ENCODE results near the gene TTC8. TPM values are rescaled to one million over a fixed set of nuclear protein-coding genes. Genes with fewer than 3 reads are reported as not detected.

Gene TTC8
- total RNA-seq, 4 donors from 2014 or later: 14.7 to 60.2 (median 17.0) TPM

DNA sequence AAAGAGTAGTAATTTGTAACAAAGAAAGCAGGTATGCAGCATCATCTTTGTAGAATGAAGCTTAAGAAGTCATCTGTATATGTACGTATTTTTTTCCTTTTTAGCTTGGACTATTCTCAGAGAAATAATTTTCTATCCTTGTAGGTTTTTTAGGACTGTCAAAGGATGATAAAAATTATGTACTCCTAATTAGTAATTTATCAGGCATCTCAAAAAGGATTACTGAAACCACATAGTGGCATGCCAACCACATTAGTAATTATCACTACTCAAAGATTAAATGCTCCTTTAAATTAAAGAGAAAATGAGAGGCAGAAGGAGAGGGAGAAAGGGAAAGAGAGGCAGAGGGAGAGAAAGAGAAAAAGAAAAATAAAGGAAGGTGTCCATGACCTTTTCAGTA lies 17.3 kb downstream of the TTC8 start:
- DNase-seq: no peak
- Histone ChIP-seq H3K9me3 (no peaks in the 10 kb centered on the region), H3K36me3 (no peaks in the 10 kb centered on the region), H3K27me3 (no peaks in the 10 kb centered on the region), H3K4me1 (no peaks in the 10 kb centered on the region), H3K4me3 (no peak overlapping the region), H3K27ac (no peak overlapping the region)
- intact Hi-C loops (cut with DNase I; ENCODE audit: low total_unique reads): no loop called here
- TF ChIP-seq CTCF (IDR thresholded peaks at IDR 0.05): no peak
- no peak for TF ChIP-seq POLR2AphosphoS5 (IDR thresholded peaks at IDR 0.05)
- TF ChIP-seq EP300 (IDR thresholded peaks at IDR 0.05; ENCODE audit: low read depth): no peak
- TF ChIP-seq POLR2A (IDR thresholded peaks at IDR 0.05): no peak
- WGBS, 2 donors (ENCODE audit: low coverage in 1 of 2): 85 to 93% methylated on average over 1 of the region's 1 CpG
- in situ Hi-C loops (cut with MboI; ENCODE audit: low pct_ligation_motif_present in 1 of 4, low pct_unique_long_range_greater_than_20kb in 1 of 4, low sequenced_read_pairs in 3 of 4): no loop called here

DNA sequence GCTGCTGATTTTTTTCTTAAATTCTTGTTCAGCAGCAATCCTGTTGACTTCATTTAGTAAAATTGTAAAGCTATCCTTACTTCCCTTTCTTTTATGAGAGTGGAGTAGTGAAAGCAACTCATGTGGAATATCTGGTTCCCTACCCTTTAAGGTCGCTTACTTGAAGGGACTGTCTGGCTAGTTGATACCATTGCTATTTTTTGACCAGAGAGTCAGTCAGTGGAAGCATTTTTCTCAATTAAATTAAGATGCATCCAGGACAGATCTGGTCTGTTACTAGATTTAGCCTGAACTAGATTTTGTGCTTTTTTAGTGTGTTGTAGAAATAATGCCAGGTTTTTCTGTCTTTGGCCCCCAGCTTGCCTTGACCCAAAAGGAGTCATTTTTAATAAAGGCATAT lies 18.0 kb downstream of the TTC8 start:
- intact Hi-C loops (cut with DNase I; ENCODE audit: low total_unique reads) (no loop called here), in situ Hi-C loops (cut with MboI; ENCODE audit: low pct_ligation_motif_present in 1 of 4, low pct_unique_long_range_greater_than_20kb in 1 of 4, low sequenced_read_pairs in 3 of 4) (no loop called here)
- no peak for DNase-seq
- Histone ChIP-seq H3K4me1 (no peaks in the 10 kb centered on the region), H3K36me3 (no peaks in the 10 kb centered on the region), H3K4me3 (no peak overlapping the region), H3K27me3 (no peaks in the 10 kb centered on the region), H3K27ac (no peak overlapping the region), H3K9me3 (no peaks in the 10 kb centered on the region)
- 90 to 100% methylated on average over 1 of the region's 1 CpG for WGBS, 2 donors (ENCODE audit: low coverage in 1 of 2)
- TF ChIP-seq POLR2AphosphoS5 (IDR thresholded peaks at IDR 0.05) (no peak), CTCF (IDR thresholded peaks at IDR 0.05) (no peak), POLR2A (IDR thresholded peaks at IDR 0.05) (no peak), EP300 (IDR thresholded peaks at IDR 0.05; ENCODE audit: low read depth) (no peak)

- H3K27ac ChIP-seq: no peak overlapping the region
- no peak for DNase-seq
- no peak overlapping the region for H3K4me3 ChIP-seq
- H3K27me3 ChIP-seq: no peaks in the 10 kb centered on the region
- in situ Hi-C loops (cut with MboI; ENCODE audit: low pct_ligation_motif_present in 1 of 4, low pct_unique_long_range_greater_than_20kb in 1 of 4, low sequenced_read_pairs in 3 of 4): no loop called here
- no peaks in the 10 kb centered on the region for H3K36me3 ChIP-seq
- 88 to 89% methylated on average over 2 of the region's 2 CpGs for WGBS, 2 donors (ENCODE audit: low coverage in 1 of 2)
- intact Hi-C loops (cut with DNase I; ENCODE audit: low total_unique reads): no loop called here
- no peaks in the 10 kb centered on the region for H3K9me3 ChIP-seq
- TF ChIP-seq CTCF (IDR thresholded peaks at IDR 0.05): no peak
- no peak for TF ChIP-seq POLR2AphosphoS5 (IDR thresholded peaks at IDR 0.05)
- TF ChIP-seq POLR2A (IDR thresholded peaks at IDR 0.05): no peak
- TF ChIP-seq EP300 (IDR thresholded peaks at IDR 0.05; ENCODE audit: low read depth): no peak
- no peaks in the 10 kb centered on the region for H3K4me1 ChIP-seq
These were observed 20.6 kb downstream of the TTC8 start for GRCh38 chr14:88844980-88845491.

DNA sequence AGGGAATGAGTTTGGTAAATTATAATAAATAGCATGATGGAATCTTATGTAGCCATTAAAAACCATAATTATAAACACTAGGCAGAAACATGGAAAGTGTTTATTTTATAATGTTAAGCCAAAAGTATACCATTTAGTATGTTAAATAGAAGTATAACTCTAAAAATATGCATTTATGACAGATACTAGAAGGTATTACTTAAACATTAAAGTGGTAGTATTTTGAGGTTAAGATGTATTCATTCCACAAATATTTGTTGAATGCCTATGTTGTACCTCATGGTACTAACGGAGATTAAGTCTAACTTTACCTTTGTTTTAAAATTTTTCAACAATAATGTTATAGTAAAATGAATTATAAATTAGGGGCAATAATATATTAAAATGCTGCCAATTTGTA lies 24.1 kb downstream of the TTC8 start:
- no peak overlapping the region for H3K4me3 ChIP-seq
- no peak for DNase-seq
- no peak overlapping the region for H3K27ac ChIP-seq
- in situ Hi-C loops (cut with MboI; ENCODE audit: low pct_ligation_motif_present in 1 of 4, low pct_unique_long_range_greater_than_20kb in 1 of 4, low sequenced_read_pairs in 3 of 4): no loop called here
- no peaks in the 10 kb centered on the region for H3K27me3 ChIP-seq
- peaks cover 0 to 3% (median 0%) of the 10 kb centered on the region in 4 donors for H3K36me3 ChIP-seq
- intact Hi-C loops (cut with DNase I; ENCODE audit: low total_unique reads): no loop called here
- H3K4me1 ChIP-seq: no peaks in the 10 kb centered on the region
- no peaks in the 10 kb centered on the region for H3K9me3 ChIP-seq
- TF ChIP-seq POLR2A (IDR thresholded peaks at IDR 0.05) (no peak), POLR2AphosphoS5 (IDR thresholded peaks at IDR 0.05) (no peak), CTCF (IDR thresholded peaks at IDR 0.05) (no peak), EP300 (IDR thresholded peaks at IDR 0.05; ENCODE audit: low read depth) (no peak)
- WGBS, 2 donors (ENCODE audit: low coverage in 1 of 2): 83 to 93% methylated on average over 1 of the region's 1 CpG

All from transverse colon (tissue), 4 donors.